ENCODE measurements around the gene KANTR.

Gene KANTR

GRCh38 chrX:53071064-53071463 is 22.9 kb upstream of the KANTR start:
- H3K4me1 ChIP-seq (ENCODE audit: control insufficient read depth, insufficient read depth, low read length, poor library complexity, severe bottlenecking): no peaks in the 10 kb centered on the region
- no peak for DNase-seq
- H3K9me3 ChIP-seq (ENCODE audit: control insufficient read depth, low read length): no peaks in the 10 kb centered on the region

DNA sequence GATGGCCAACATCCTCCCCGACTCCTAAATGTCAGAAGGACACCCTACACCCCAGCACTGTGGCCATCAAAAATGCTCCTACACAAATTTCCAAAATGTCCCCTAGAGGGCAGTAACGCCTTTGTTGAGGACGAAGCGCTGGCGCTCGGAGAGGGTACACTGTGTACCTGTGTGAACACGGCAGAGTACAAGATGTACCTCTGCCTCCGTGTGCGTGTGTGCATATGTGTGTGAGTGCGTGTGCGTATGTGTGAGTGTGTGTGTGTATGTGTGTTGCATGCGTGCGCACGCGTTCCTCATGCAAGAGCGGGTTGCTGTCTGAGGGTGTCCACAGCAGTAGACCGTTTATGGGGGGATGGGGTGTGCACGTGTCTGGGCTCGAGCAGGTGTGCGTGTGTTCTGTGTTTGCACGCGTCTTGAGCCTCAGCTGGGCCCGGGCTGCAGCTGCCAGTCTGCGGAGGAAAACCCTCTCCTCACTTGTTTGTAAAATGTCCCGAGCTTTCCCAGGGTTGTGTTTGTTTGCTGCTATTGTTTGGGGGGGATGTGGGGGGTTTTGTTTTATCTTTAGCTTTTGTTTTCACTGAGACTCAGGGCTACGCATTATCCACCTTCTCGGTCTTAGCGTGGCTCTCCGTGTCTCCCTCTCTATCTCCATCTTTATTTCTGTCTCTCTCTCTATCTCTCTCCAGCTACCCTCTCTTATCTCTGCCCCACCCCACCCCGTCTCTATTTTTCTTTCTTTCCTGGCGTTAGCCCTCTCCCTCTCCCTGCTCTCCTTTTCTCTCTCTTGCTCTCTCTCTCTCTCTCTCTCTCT is 22.1 kb upstream of the KANTR start:
- Histone ChIP-seq H3K4me3 (ENCODE audit: insufficient read depth, low read depth, low read length, poor library complexity, severe bottlenecking) (peak overlapping the region; percentile 16), H3K27ac (ENCODE audit: insufficient read depth, low read length, poor library complexity, severe bottlenecking) (no peak overlapping the region)

More at GRCh38 chrX:53071064-53071463, 22.9 kb upstream of the KANTR start:
- Histone ChIP-seq H3K27ac (ENCODE audit: insufficient read depth, low read length, poor library complexity, severe bottlenecking) (no peak overlapping the region), H3K36me3 (ENCODE audit: control insufficient read depth, insufficient read depth, low read length) (no peaks in the 10 kb centered on the region), H3K4me3 (ENCODE audit: insufficient read depth, low read depth, low read length, poor library complexity, severe bottlenecking) (no peak overlapping the region), H3K27me3 (replicated peaks; ENCODE audit: control insufficient read depth, insufficient read depth, low read length, poor library complexity, severe bottlenecking) (no peaks in the 10 kb centered on the region)

DNA sequence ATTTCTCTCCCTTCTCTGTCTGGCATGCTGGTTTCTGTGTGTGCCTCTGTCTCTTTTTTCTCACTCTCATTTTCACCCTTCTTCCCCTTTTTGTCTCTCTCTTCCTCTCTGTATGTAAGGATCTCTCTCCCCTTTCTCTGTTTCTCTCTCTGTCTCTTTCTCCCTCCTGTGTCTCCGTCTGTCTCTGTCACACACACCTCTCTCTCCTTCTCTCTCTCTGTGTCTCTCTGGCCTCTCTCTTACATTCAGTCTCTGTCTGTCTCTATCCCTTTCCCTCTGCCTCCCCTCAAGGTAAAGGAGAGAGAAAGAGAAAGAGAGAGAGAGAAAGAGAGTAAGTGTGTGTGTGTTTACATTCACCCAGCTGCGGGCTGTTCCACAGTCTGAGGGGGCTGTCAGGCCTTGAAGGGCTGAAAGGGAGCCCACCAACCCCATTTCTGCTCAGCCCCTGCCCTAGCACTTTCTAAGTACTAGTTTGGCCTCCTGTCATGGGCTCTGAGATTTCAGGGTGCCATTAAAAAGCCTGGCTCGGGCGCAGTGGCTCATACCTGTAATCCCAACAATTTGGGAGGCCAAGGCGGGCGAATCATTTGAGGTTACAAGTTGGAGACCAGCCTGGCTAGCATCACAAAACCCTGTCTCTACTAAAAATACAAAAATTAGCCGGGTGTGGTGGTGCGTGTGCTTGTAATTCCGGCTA is 21.4 kb upstream of the KANTR start:
- Histone ChIP-seq H3K27ac (ENCODE audit: insufficient read depth, low read length, poor library complexity, severe bottlenecking) (no peak overlapping the region), H3K27me3 (replicated peaks; ENCODE audit: control insufficient read depth, insufficient read depth, low read length, poor library complexity, severe bottlenecking) (no peaks in the 10 kb centered on the region), H3K4me3 (ENCODE audit: insufficient read depth, low read depth, low read length, poor library complexity, severe bottlenecking) (no peak overlapping the region)

More for the DNA sequence above, 22.1 kb upstream of the KANTR start:
- H3K9me3 ChIP-seq (ENCODE audit: control insufficient read depth, low read length): no peaks in the 10 kb centered on the region
- H3K27me3 ChIP-seq (replicated peaks; ENCODE audit: control insufficient read depth, insufficient read depth, low read length, poor library complexity, severe bottlenecking): no peaks in the 10 kb centered on the region
- no peaks in the 10 kb centered on the region for H3K4me1 ChIP-seq (ENCODE audit: control insufficient read depth, insufficient read depth, low read length, poor library complexity, severe bottlenecking)
- DNase-seq: peak; percentile 51 to 60 (median 58)
- no peaks in the 10 kb centered on the region for H3K36me3 ChIP-seq (ENCODE audit: control insufficient read depth, insufficient read depth, low read length)

DNA sequence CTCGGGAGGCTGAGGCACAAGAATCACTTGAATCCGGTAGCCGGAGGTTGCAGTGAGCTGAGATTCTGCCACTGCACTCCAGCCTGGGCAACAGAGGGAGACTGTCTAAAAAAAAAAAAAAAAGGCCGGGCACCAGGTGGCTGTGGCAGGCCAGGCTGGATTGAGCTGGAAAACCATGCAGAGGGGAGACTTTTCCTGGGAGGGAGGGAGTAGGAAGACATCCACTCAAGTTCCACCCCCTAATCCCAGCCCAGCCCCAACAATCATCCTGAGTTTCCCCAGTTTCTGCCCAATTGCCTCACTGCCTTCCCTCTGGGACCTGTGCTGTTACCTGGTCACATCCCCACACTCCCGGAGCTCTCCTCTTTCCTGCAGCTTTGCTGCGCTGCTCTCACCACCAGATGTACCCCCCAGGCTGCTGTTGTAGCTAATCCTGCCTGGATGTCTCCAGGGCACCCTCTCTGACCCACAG is 20.8 kb upstream of the KANTR start:
- Histone ChIP-seq H3K36me3 (ENCODE audit: control insufficient read depth, insufficient read depth, low read length) (no peaks in the 10 kb centered on the region), H3K9me3 (ENCODE audit: control insufficient read depth, low read length) (no peaks in the 10 kb centered on the region), H3K4me3 (ENCODE audit: insufficient read depth, low read depth, low read length, poor library complexity, severe bottlenecking) (no peak overlapping the region), H3K4me1 (ENCODE audit: control insufficient read depth, insufficient read depth, low read length, poor library complexity, severe bottlenecking) (no peaks in the 10 kb centered on the region), H3K27me3 (replicated peaks; ENCODE audit: control insufficient read depth, insufficient read depth, low read length, poor library complexity, severe bottlenecking) (no peaks in the 10 kb centered on the region), H3K27ac (ENCODE audit: insufficient read depth, low read length, poor library complexity, severe bottlenecking) (no peak overlapping the region)
- no peak for DNase-seq

More for the DNA sequence above, 21.4 kb upstream of the KANTR start:
- Histone ChIP-seq H3K4me1 (ENCODE audit: control insufficient read depth, insufficient read depth, low read length, poor library complexity, severe bottlenecking) (no peaks in the 10 kb centered on the region), H3K9me3 (ENCODE audit: control insufficient read depth, low read length) (no peaks in the 10 kb centered on the region), H3K36me3 (ENCODE audit: control insufficient read depth, insufficient read depth, low read length) (no peaks in the 10 kb centered on the region)
- no peak for DNase-seq

DNA sequence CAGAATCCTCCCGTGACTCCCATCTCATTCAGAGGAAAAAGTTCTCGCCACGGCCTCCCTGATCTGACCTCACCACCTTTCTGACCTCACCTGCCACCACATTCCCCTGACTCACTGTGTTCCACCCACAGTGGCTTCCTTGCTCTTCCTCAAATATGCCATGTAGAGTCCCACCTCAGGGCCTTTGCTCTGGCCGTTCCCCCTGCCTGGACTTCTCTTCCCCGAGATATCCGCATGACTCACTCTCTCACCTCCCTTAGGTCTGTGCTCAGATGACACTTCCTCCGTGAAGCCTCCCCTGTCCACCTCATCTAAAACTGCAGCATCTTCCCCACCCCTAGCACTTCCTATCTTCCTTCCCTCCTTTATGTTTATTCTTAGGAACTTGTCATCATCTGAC is 18.9 kb upstream of the KANTR start:
- no peak for DNase-seq
- Histone ChIP-seq H3K4me1 (ENCODE audit: control insufficient read depth, insufficient read depth, low read length, poor library complexity, severe bottlenecking) (no peaks in the 10 kb centered on the region), H3K4me3 (ENCODE audit: insufficient read depth, low read depth, low read length, poor library complexity, severe bottlenecking) (no peak overlapping the region), H3K9me3 (ENCODE audit: control insufficient read depth, low read length) (no peaks in the 10 kb centered on the region), H3K27ac (ENCODE audit: insufficient read depth, low read length, poor library complexity, severe bottlenecking) (no peak overlapping the region), H3K27me3 (replicated peaks; ENCODE audit: control insufficient read depth, insufficient read depth, low read length, poor library complexity, severe bottlenecking) (no peaks in the 10 kb centered on the region), H3K36me3 (ENCODE audit: control insufficient read depth, insufficient read depth, low read length) (no peaks in the 10 kb centered on the region)

- Histone ChIP-seq H3K9me3 (ENCODE audit: control insufficient read depth, low read length) (no peaks in the 10 kb centered on the region), H3K27ac (ENCODE audit: insufficient read depth, low read length, poor library complexity, severe bottlenecking) (no peak overlapping the region), H3K4me1 (ENCODE audit: control insufficient read depth, insufficient read depth, low read length, poor library complexity, severe bottlenecking) (no peaks in the 10 kb centered on the region), H3K36me3 (ENCODE audit: control insufficient read depth, insufficient read depth, low read length) (no peaks in the 10 kb centered on the region), H3K27me3 (replicated peaks; ENCODE audit: control insufficient read depth, insufficient read depth, low read length, poor library complexity, severe bottlenecking) (no peaks in the 10 kb centered on the region), H3K4me3 (ENCODE audit: insufficient read depth, low read depth, low read length, poor library complexity, severe bottlenecking) (no peak overlapping the region)
- DNase-seq: no peak
Measured at GRCh38 chrX:53076671-53077070, 17.3 kb upstream of the KANTR start.

DNA sequence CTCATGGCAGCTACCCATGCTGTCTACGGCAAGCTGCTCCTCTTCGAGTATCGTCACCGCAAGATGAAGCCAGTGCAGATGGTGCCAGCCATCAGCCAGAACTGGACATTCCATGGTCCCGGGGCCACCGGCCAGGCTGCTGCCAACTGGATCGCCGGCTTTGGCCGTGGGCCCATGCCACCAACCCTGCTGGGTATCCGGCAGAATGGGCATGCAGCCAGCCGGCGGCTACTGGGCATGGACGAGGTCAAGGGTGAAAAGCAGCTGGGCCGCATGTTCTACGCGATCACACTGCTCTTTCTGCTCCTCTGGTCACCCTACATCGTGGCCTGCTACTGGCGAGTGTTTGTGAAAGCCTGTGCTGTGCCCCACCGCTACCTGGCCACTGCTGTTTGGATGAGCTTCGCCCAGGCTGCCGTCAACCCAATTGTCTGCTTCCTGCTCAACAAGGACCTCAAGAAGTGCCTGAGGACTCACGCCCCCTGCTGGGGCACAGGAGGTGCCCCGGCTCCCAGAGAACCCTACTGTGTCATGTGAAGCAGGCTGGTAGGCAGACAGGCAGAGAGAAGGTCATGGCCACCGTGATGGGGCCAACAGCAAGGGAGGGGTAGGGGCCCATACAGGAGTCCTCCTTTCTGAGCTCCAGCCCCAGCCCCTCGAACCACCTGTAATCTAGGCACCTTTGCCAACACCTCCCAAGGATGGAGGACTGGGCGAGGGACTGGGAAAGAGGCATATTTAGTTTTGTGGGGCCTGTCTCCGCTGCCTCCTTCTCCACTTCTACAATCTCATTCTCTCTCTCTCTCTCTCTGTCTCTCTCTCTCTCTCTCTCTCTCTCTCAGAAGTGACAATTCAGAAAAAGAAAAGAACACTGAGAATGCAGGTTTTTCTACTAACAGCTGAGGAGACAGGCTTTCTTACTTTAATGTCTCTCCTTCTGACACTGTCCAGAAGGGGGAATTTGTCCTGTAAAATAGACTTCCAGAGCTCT is 16.4 kb upstream of the KANTR start:
- no peak for DNase-seq
- Histone ChIP-seq H3K27ac (ENCODE audit: insufficient read depth, low read length, poor library complexity, severe bottlenecking) (no peak overlapping the region), H3K36me3 (ENCODE audit: control insufficient read depth, insufficient read depth, low read length) (no peaks in the 10 kb centered on the region), H3K27me3 (replicated peaks; ENCODE audit: control insufficient read depth, insufficient read depth, low read length, poor library complexity, severe bottlenecking) (no peaks in the 10 kb centered on the region), H3K4me1 (ENCODE audit: control insufficient read depth, insufficient read depth, low read length, poor library complexity, severe bottlenecking) (no peaks in the 10 kb centered on the region), H3K4me3 (ENCODE audit: insufficient read depth, low read depth, low read length, poor library complexity, severe bottlenecking) (no peak overlapping the region), H3K9me3 (ENCODE audit: control insufficient read depth, low read length) (no peaks in the 10 kb centered on the region)

GRCh38 chrX:53078943-53079342 is 15.0 kb upstream of the KANTR start:
- H3K4me1 ChIP-seq (ENCODE audit: control insufficient read depth, insufficient read depth, low read length, poor library complexity, severe bottlenecking): no peaks in the 10 kb centered on the region

DNA sequence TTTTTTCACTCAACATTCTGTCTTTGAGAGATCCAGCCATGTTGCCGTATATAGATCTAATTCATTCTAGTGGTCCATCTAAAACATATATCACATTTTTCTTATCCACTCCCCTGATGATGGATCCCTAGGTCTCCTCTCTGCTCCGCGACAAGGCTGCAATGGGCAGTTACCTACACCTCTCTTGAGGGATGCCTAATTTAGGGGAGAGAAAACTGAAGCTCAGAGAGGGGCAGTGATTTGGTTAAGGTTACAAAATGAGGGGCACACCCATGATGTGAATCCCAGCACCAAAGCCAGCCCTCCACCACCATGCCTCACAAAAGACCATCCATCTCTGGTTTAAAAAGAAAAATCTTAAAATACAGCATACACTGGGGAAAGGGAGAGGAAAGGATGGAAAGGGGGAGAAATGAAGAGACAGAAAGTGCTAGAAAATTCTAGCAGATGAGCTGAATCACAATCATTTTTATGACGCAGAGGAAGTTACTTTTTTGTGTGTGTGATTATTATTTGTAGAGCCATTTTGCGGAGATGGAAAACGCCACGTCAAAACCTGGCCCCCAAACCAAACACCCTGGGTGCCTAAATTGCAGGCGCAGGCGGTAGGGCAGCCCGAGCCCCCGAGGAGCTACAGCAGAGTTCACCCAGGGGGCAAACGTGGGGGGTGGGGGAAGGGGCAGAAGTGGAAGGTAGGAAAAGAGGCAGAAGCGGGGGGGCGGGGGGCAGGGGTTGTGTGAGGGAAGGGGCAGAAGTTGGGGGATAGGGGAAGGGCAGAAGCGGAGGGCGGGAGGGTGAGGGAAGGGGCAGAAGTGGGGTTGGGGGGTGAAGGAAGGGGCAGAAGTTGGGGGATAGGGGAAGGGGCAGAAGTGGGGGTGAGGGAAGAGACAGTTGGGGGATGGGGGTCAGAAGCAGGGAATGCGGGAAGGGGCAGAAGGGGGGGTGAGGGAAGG is 13.0 kb upstream of the KANTR start:
- H3K27me3 ChIP-seq (replicated peaks; ENCODE audit: control insufficient read depth, insufficient read depth, low read length, poor library complexity, severe bottlenecking): no peaks in the 10 kb centered on the region
- peak overlapping the region; percentile 65 for H3K27ac ChIP-seq (ENCODE audit: insufficient read depth, low read length, poor library complexity, severe bottlenecking)
- H3K4me1 ChIP-seq (ENCODE audit: control insufficient read depth, insufficient read depth, low read length, poor library complexity, severe bottlenecking): no peaks in the 10 kb centered on the region
- H3K9me3 ChIP-seq (ENCODE audit: control insufficient read depth, low read length): no peaks in the 10 kb centered on the region
- H3K4me3 ChIP-seq (ENCODE audit: insufficient read depth, low read depth, low read length, poor library complexity, severe bottlenecking): no peak overlapping the region
- peak in 1 of 3 donors; percentile 7 for DNase-seq
- H3K36me3 ChIP-seq (ENCODE audit: control insufficient read depth, insufficient read depth, low read length): peaks cover 8% of the 10 kb centered on the region

More at GRCh38 chrX:53078943-53079342, 15.0 kb upstream of the KANTR start:
- Histone ChIP-seq H3K27me3 (replicated peaks; ENCODE audit: control insufficient read depth, insufficient read depth, low read length, poor library complexity, severe bottlenecking) (no peaks in the 10 kb centered on the region), H3K9me3 (ENCODE audit: control insufficient read depth, low read length) (no peaks in the 10 kb centered on the region), H3K4me3 (ENCODE audit: insufficient read depth, low read depth, low read length, poor library complexity, severe bottlenecking) (no peak overlapping the region), H3K27ac (ENCODE audit: insufficient read depth, low read length, poor library complexity, severe bottlenecking) (no peak overlapping the region), H3K36me3 (ENCODE audit: control insufficient read depth, insufficient read depth, low read length) (no peaks in the 10 kb centered on the region)
- DNase-seq: no peak
